GM18909 (cell line): ENCODE data around the gene C3orf18.

ENCODE experiments used
- ATAC-seq: cut with Tn5 transposase; IDR thresholded peaks from one replicate; pipeline ENCODE4 v1.9.1; 2021; ENCODE audit warnings: mild to moderate bottlenecking; ENCODE audit not compliant: unreplicated experiment, poor library complexity

Gene C3orf18

DNA sequence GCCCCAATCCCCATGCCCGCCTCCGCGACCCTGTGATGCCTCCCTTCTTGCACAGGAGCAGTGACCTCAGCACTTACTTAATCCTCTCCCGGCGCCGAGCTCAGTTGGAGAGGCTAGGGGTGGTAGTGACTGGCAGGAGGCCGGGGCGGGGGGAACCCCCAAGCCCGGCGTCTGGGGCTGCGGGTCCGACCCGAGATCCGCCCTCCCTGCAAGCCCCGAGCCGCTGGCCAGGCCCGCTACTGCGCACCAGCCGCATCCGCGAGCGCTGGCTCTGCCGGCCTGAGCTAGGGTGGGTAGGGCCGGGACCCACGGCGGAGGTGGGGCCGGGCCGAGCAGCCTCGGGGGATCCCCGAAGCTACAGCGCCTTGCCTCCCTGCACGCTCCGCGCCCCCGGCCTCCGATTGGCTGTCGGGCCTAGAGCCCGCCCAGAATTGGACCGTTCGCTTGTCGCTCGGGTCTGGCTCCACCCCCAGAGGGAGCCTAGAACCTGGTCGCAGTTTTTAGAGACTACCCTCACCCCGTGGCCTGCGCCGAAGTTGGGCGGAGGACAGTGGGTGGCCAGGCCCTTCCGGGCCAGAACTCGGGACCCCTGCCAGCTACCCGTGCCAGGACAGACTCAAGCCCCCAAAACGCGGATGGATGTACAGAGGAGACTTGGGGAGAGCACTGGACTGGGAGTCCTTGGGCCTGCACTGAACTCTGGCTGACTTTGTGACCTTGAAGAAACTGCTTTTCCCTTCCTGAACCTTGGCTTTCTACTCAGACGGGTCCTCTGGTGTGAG is at the start of gene C3orf18:
Gene C3orf18 (minus strand): TSS at position 362 of the 782 bp plus-strand sequence. CDS start 2,048 bp downstream, outside the sequence.
- ATAC-seq: peak; percentile 83

DNA sequence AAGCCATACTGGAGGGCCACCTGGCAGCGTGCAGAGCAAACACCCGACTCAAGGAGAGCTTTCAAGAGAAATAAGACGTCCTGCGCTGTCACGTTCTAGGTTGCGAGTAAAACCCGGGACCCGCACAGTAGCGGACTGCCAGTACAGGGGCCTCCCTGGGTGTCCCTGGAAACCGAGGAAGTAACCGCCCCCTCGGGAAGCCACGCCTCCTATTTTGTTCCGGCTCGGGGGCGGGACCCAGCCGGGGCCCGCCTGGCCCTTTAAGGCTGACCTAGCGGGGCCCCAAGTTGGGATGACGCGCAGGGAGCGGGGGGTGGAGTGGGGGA is 49.2 kb upstream of the C3orf18 start:
- ATAC-seq: peak; percentile 70

DNA sequence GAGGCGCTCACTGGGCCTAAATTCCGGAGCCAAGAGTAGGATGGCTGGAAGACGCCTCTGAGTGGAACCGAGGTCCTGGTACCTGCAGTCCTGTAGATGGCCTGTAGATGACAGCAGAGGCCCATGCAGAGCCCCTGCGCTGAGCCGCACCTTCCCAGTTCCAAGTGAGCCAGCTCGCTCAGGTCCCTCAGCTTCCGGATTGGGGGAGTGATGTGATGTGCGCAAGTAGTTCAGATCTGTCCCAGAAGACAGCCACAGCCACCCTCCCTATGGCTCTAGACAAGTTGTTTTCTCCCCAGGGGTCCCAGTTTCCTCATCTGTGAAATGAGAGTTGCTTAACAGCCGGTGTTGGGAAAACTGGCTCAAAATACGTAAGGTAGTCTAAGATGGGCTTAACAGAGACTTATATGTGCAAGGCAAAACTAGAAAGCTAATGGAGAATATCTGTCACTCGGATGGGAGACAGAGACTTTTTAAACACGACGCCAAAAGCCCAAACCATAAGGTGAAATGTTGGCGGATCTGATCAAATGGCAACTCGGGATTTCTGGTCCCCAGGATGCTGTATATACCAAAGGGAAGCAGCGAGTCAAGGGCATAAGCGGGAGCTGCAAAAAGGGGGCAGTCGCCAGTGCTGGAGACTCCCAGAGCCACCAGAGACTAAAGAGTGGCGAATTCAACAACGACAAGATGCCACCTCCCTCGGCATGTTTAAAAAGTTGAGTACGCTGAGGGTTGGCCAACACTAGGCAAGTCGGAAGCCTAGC is 48.6 kb upstream of the C3orf18 start:
- peak; percentile 33 for ATAC-seq

DNA sequence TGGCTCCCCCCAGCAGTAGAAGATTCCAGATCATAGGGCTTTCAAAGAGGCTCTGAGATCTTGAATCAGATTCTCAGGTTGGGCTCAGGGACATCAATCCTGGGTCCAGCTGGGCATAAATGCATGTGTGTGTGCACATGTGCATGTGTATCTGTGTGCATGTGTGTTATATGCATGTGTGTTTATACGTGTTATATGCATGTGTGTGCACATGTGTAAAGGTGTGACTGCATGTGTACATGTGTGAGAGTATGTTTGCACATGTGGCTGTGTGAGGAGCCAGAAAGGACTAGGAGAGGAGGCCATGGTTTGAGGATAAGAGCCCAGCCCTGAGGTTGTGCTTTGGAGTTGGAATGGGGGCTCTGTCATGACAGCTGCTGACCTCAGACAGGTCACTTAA is 47.6 kb upstream of the C3orf18 start:
- ATAC-seq: no peak

DNA sequence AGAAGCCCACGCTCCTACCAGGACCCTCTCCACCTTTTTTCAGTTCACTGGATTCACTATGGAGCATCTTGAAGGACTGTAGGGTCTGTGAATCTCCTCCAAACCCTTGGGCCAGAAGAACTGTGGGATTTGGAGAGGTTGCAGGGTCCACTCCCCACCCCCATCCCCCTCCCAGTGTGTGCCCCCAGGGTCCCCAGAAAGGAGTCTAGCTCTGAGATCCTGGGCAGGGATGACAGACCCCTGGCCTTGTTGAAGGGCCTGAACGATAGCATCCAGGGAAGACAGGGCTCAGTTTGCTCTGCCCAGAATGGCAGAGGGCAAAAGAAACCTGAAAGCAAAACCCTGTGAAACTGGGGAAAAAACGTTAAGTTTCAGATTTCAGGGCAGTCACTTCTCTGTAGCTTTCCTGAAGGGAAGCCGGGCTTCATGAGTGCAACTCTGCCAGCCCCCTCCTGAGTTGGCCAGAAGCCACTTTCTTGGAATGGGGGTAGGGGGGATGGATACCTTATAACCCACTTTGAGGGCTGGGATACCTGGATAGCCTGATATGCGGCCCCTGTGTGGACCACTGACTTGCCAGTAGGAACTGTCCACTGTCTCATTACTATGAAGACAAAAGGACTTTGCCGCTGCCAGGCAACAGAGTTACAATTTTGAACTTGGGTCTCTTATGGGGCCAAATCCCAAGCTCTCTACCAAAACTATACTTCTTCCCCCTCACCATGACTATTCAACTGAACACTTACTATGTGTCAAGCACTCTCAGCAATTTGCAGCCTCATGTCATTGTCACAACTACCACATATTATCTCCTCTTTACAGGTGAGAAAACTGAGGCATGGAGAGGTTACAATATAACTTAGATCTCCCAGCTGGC is 45.7 kb upstream of the C3orf18 start:
- ATAC-seq: no peak

DNA sequence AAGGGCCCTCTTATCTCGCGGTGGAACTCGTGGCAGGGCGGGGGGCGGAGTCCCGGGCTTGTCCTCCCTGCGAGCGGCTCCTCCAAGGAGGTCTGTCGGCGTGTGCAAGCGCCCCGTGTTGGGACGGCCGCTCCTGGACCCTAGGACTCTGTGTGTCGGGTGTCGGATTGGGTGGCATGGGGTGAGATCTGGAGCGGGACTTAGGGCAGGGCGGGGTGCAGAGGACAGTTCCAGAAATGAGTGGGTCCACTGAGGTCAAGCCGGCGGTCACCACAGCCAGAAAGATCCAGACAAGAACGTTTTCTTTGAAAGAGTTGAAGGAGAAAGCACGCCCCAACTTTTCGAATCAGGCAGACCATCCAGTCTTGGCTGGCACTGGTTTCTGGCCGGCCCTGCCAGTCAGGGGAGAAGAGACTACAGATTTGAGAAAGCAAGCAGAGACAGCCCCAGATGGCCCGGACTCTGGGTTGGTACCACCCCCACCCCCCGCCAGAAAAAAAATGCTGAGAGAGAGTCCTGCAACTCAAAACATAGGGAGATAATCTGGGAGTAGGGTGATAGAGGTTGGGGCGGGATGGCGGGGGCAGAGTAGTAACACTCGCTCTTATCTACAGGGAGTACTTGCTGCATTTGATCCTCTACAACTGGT is 44.8 kb upstream of the C3orf18 start:
- ATAC-seq: no peak

DNA sequence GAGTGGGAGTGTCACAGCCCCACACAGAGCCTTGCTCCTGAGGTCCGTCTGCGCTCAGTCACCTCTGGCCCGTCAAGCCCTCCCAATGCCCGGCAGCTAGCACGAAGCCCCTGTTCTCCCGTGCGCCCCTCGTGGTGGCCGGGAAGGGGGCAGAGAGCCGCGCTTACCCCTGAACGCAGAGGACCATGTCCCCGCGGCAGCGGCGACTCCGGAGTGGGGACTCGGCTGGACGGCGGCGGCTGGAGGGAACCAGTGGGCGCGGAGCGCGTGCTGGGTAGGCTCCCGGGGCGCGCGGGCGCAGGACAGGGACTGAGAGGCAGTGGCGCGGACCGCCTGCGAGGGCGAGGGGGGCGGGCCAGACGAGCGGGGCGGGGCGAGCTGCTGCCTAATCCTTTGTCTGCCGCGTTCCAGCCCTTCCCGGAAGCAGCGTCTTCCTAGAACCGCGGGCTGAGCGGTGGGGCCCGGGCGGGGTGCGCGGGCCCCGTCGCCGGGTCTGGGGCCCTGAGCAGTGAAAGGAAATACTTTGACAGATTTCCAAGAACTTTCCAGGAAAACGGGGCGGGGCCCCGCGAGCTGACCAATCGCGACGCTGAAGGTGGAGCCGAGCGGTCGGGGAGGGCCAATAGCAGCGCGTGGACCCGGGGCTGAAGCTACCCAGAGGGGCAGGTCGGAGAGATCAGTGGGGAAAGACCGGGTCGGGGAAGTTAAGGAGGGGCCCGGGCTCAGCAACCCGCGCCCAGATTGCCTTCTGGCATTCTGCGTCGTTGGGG is 44.1 kb upstream of the C3orf18 start, which contains the start of gene CISH:
Gene CISH (minus strand): TSS at position 311 of the 770 bp plus-strand sequence. CDS start 124 bp downstream, at position 187.
- ATAC-seq: peak; percentile 73

DNA sequence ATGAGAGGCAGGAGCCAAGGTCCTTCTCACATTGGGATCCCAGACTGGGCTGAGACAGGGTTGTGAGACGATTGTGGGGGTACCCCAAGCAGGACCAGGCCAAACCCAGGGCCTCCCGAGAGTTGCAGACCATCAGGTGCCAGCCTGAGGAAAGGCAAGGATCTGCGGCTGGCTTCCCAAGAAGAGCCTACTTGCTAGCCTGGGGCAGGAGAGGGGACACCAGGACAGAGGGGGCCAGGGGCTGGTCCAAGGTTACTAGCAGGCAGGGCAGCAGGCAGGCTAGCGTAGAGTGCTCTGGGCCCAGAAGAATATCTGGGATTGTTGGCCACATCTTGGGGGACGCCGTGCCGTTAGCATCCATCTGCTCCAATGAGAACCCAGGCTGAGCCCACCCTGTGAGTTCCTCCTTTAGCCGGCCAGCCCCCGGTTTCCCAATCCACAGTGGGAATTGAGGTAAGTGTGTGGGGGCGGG is 43.5 kb upstream of the C3orf18 start:
- no peak for ATAC-seq

DNA sequence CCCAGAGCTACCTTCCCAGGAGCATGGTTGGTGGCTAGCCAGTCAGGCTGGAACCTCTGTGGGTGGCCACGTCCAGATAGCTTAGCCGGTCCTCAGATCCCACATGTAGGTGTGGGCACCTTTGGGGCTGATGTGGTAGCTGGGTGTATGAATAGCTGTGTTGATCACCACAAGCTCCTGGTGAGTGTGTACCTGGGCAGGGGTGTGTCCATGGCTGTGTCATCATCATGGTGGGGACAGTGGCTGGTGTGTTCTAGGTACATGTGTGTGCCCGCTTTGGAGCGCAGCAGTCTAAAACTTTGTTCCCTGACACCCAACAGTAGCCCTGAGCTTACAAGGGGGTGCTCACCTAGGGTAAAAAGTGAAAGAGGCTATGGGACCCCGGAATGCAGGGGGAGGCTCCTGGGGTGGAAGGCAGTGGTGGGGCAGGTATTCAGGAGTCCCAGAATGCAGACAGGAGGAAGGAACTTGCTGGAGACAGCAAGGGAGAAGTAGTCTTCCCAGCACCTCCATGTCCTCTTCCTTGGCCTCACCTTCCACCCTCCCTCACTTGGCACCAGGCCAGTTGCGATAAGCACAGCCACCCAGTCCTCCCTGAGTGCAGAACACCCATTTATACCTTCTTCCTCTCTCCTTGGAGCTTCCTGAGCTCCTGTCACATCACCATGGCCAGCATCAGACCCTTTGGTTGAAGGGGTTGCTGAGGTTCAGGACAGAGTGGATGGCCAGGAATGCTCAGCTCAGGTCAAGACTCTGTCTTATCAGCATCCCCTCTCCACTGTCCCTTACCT is 42.8 kb upstream of the C3orf18 start:
- ATAC-seq: no peak

DNA sequence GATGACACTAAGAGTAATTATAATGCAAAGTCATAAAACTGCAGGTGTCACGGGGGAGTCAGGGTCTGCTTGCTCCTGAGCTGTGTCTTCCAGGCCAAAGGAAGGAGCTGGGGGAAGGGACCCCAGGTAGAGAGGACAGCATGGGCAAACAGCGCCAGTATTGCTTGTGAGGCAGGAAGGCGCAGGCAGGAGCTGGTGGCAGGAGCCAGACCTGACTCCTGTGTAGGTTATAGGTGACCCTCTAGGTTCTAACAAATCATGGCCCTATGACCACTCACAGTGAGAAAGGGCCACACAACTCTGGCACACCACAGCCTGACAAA is 42.2 kb upstream of the C3orf18 start:
- no peak for ATAC-seq

DNA sequence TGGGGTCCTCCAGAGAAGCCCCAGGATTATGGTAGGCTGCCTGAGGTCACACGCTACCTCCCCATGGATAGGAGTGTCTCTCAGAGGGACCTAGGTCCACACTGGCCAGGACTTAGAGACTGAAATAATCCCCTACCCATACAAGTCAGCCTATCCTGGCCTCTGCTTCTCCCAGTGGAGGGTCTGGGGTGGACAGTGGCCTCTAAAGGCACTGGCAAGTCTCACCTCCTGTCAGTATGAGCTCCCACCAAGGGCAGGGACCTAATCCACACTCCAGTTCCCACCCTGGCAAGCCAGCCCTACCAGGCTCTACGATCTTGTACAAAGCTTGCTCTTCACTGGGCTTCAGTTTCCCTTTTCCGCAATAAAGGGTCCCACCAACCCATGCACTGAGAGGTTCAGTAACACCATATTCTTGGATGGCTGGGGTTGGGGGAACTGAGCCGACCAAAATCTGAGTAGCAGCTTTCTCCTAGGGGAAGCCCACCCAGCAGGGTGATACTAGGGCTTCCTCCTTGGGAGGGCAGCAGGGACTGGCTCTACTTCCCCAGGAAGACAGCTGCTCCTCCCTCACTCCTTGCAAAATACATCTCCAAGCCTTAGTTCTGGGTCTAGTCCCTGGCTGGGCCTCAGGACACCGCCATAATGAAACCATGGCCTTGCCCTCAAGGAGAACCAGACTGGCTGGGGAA is 41.7 kb upstream of the C3orf18 start:
- ATAC-seq: no peak

DNA sequence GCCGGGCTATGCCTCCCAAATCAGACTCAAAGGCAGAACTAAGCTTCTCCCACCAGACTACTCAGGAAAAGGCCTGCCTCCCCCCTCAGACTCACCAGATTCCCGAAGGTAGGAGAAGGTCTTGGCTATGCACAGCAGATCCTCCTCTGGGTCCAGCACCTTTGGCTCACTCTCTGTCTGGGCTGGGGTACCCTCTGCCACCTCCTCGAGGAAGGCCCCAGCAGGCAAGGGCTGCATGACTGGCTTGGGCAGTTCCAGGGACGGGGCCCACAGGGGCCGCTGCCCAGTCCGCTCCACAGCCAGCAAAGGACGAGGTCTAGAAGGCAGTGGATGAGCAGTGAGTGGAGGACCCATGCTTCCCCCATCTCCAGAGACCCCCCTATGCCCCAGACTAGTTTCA is 40.7 kb upstream of the C3orf18 start:
- ATAC-seq: no peak

DNA sequence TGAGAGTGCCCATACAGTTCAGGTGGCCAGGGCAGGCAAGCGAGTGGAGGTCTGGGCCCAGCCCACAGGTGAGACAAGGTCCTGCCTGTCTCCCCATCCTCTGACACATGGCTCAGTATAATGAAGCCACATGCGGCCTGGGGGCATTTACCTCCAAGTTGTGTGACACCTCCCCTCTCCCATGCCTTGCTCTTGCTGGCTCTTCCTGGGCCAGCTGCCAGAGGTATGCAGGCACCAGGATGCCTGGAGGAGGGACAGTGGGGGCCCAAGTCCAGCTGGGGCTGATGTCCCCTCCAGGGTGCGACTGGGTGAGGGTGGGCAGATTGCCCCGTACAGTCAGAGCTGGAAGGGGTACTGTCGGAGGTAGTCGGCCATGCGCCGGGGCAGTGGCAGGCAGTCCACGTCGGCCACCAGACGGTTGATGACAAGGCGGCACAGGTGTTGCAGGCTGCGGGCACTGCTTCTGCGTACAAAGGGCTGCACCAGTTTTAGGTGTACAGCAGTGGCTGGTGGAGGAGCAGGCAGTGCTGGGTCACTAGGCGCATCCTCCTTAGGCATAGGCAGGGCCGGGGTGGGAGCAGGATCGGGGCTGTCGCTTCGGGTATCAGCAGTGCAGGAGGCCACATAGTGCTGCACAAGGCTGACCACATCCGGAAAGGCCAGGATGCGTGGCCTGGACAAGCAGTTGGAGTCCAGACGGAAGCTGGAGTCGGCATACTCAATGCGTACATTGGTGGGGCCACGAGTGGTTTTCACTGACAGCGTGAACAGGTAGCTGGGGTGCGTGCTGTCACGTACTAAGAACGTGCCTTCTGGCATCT is 39.9 kb upstream of the C3orf18 start:
- ATAC-seq: no peak

DNA sequence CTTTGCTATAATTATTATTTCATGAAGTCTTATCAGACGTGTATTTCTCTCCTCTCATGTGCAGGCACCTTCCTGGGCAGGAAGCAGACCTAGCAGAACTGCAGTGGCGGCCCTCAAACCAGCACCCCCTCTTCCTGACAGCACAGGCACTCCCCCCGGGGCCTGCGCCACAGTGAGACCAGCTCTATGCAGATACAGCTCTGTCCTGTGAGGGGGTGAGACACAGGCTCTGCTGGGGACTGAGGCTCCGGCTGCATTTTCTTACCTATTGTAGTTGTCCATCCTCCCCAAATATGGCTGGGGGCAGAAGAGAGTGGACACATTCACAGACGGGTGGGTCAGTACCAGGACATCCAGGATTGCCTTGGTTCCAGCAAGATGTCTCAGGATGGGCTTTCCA is 39.0 kb upstream of the C3orf18 start:
- ATAC-seq: no peak

DNA sequence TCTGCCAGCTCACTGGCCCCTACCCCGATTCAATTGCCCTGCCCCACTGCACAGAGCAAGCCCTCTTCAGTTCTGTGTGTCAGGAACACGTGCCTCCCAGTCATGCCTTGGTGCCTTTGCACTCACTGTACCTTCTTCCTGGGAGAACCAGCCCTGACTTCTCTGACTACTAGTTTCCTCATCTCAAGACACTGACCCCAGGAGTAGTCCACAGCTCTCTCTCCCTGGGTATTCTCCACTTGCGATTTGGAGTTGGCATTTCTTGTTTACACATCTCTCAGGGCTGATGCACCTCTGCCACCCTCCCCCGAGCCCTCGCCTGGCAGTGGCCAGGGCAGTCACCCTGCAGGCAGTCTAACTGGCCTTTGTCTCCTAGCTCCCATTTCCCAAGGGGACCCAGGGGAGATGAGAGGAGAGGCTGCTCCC is 38.4 kb upstream of the C3orf18 start:
- ATAC-seq: no peak

DNA sequence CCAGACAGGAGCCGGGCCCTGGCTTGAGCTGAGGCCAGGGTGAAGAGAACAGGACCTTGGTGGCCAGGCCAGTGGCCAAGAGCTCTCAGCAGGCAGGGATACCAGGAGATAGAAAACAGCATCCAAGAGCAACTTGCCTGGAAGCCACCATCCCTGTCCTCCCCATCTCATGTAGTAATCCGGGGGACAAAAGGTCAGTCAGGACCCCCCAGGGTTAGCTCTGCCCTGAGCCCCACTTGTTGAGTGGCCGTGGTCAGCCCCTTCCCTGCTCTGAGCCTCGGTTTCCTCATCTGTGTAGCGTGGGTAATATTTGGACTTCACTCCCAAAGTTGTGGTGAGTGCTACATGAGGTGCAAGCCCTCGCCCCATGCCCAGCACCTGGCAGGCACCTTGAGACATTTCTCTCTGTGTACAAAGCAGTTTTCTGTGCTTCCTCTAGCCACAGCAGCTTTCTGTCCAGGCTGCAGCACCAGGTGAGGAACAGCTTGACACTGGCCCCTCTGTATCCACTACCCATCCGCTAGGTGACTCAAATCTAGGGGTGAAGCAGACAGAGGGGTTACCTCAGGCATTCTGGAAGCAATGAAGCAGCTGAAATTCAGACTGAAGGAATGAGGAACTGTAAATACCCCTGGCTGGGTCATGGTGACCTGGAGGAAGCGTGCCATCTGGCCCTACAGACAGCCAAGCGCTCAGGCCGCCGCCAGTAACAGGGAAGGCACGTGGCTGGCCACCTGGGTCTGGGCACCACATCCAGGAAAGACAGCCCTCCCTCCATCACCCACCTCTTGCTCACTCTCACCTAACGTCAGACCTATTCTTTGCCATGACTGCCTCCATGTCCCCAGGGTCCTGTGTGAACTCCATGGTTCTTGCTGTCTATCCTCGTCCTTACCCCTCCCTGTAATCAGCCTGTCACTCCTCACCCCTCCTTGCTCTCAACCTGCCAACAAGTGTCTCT is 37.4 kb upstream of the C3orf18 start:
- ATAC-seq: no peak
